Activated T-cell treated with anti-CD3 and anti-CD28 coated beads, Interleukin-2, amount 50 U/mL, for 4 hours (primary cell): ENCODE data around the gene TCHP. TPM values are rescaled to one million over a fixed set of nuclear protein-coding genes. Genes with fewer than 3 reads are reported as not detected.
"Not testable (repeated sequence)": the region's sequence is repeated elsewhere in the genome, so short reads cannot be mapped to it uniquely, and the experiment has no call there.

ENCODE experiments used
- ATAC-seq, 2 donors: fragments of 200-7000 bp; cut with Tn5 transposase; one replicate each; pipeline ENCODE4 v1.10.0; 2021
- DNase-seq: peaks from one replicate; pipeline ENCODE4 v3.0.0-alpha.2; 2020
- H3K27me3 Mint-ChIP-seq: one replicate; pipeline ENCODE4 v1.8.0; 2021; ENCODE audit warnings: low read depth, mixed read lengths
- H3K36me3 Mint-ChIP-seq: one replicate; pipeline ENCODE4 v1.8.0; 2022; ENCODE audit warnings: mixed read lengths; ENCODE audit not compliant: insufficient read depth
- H3K4me1 Mint-ChIP-seq: one replicate; pipeline ENCODE4 v1.8.0; 2021; ENCODE audit warnings: low read depth, mixed read lengths
- H3K4me3 Mint-ChIP-seq: one replicate; pipeline ENCODE4 v1.8.0; 2021; ENCODE audit warnings: mild to moderate bottlenecking, moderate library complexity, mixed read lengths
- H3K9me3 Mint-ChIP-seq: one replicate; pipeline ENCODE4 v1.8.0; 2021; ENCODE audit warnings: mixed read lengths
- total RNA-seq, 3 donors: library from RNA; stranded (reverse); gene quantifications; one replicate each; pipeline ENCODE4 v1.2.1, GENCODE V29; 2021

TCHP gene, protein sequence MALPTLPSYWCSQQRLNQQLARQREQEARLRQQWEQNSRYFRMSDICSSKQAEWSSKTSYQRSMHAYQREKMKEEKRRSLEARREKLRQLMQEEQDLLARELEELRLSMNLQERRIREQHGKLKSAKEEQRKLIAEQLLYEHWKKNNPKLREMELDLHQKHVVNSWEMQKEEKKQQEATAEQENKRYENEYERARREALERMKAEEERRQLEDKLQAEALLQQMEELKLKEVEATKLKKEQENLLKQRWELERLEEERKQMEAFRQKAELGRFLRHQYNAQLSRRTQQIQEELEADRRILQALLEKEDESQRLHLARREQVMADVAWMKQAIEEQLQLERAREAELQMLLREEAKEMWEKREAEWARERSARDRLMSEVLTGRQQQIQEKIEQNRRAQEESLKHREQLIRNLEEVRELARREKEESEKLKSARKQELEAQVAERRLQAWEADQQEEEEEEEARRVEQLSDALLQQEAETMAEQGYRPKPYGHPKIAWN
- 10 to 100 TPM; 25.4 to 27.9 (median 25.4) TPM for total RNA-seq

DNA sequence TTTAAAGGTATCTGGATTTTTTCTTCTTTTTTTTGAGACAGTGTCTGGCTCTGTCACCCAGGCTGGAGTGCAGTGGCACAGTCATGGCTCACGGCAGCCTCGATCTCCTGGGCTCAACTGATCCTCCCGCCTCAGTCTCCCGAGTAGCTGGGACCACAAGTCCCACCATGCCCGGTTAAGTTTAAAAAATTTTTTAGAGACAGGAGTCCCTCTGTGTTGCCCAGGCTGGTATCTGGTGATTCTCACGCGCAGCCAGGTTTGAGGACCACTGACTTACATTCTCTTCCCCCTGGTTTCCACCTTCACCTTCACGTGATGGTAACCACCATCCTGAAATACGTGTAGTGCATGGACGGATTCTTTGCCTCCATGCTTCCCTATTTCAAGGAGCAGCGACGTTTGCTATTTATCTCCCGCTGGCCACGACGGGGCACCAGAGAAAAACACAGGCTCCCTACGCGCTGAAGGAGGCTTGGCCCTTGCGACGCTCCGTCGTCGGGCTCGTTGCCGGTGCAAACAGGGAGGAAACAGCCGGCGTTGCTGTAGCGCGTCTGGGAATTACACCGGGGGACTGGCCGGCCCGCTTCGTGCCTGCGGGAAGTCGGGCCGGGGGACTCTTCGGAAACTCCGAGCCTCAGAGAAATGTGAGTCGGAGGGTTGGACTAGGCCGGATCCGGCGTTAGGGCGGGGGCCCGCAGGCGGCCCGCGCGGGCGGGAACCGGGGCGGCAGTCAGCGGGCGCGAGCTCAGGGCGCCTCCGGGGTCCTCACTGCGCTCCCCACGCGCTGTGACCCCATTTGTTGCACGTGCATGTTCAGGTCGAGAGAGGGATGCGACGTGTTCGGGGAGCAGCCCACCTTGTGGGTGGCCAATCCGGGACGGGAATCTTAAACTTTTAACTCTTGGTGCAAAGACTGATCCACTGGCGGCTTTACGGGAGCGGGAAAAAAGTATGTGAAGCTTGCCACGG, at the start of gene TCHP:
Gene TCHP (plus strand): TSS at position 492 of the 969 bp plus-strand sequence. CDS start 2,753 bp downstream, outside the sequence.
- Mint-ChIP-seq H3K9me3 (no peaks in the 10 kb centered on the region), H3K36me3 (peaks cover 15% of the 10 kb centered on the region), H3K4me1 (peaks cover 19% of the 10 kb centered on the region), H3K4me3 (peak within 1 kb of the TSS; percentile 95), H3K27me3 (no peaks in the 10 kb centered on the region)
- ATAC-seq (peak; percentile 88 to 89), DNase-seq (peak; percentile 67)

DNA sequence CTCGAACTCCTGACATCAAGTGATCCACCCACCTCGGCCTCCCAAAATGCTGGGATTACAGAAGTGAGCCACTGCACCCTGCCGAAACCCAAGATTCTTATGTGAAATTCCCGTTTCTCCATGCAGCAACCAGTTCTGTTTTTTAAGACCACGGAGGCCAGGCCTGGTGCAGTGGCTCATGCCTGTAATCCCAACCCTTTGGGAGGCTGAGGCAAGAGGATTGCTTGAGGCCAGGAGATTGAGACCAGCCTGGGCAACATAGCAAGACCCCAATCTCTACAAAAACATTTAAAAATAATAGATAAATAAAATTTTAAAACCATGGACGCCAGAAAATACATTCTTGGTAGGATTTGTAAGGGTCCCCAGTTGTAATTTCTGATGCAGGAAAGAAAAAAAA, 49.6 kb upstream of the TCHP start:
- H3K9me3 Mint-ChIP-seq, H3K27me3 Mint-ChIP-seq: not testable (repeated sequence)

DNA sequence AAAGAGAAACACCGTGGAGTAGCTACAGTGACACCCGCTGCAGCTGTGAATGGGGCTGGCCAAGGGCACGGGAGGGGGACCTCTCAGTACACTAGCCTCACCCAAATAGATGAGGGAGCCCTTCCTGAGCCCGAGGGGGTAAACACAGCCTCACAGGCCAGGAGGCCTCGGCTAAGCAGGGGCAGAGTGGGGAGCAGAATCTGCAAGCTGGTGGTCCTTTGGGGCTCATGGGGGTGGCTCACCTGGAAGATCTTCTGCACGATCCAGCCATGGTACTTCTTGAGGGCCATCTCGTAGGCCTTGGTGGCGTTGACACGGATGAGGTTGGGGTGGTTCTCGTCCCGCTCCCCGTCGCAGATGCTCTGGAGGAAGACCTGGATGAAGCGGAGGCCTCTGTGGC, 44.7 kb upstream of the TCHP start:
- H3K4me1 Mint-ChIP-seq, result peaks cover 2% of the 10 kb centered on the region
- ATAC-seq (no peak), DNase-seq (no peak)
- no peaks in the 10 kb centered on the region for H3K9me3 Mint-ChIP-seq
- no peak overlapping the region for H3K4me3 Mint-ChIP-seq
- H3K36me3 Mint-ChIP-seq, result peaks cover 18% of the 10 kb centered on the region
- H3K27me3 Mint-ChIP-seq, result no peaks in the 10 kb centered on the region

More for the DNA sequence above, 49.6 kb upstream of the TCHP start:
- not testable (repeated sequence) for H3K36me3 Mint-ChIP-seq, DNase-seq, ATAC-seq, H3K4me1 Mint-ChIP-seq, H3K4me3 Mint-ChIP-seq

DNA sequence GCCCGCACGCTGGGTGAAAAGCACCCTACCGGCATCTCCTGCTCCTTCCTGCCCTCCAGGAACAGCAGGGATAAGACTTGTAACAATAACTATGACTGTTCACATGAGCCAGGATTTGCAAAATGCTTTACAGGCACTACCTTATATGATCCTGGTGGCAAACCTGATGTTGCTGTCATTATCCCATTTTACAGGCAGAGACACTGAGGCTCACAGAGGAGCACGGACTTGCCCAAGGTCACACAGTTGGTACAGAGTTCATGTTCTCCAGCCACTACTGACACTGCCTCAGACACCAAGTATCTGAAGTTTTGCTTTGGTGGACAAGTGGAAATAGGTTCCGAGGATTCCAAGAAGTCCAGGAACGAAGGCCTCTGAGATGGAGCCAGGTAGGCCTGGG, 42.4 kb upstream of the TCHP start:
- ATAC-seq (no peak), DNase-seq (no peak)
- Mint-ChIP-seq H3K4me3 (no peak overlapping the region), H3K4me1 (peaks cover 2% of the 10 kb centered on the region), H3K9me3 (no peaks in the 10 kb centered on the region), H3K36me3 (peaks cover 14% of the 10 kb centered on the region), H3K27me3 (no peaks in the 10 kb centered on the region)

DNA sequence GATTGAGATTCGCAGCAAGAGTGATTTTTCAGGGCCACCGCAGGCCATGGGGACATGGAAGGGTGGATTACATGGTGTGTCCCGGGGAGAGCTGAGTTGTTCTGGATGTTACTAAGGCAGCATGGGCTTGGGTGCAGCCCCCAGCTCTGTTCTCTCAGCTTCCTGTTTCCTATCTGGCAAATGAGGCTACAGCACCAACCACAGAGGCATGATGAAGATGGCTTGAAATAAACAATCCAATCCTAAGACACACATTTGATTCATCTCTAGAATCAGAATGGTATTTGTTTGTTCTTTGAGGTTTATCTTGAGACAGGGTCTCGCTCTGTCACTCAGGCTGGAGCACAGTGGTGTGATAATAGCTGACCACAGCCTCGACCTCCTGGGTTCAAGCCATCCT, 41.3 kb upstream of the TCHP start:
- Mint-ChIP-seq H3K4me1 (peaks cover 5% of the 10 kb centered on the region), H3K27me3 (no peaks in the 10 kb centered on the region), H3K4me3 (no peak overlapping the region), H3K36me3 (peaks cover 14% of the 10 kb centered on the region), H3K9me3 (no peaks in the 10 kb centered on the region)
- ATAC-seq, result no peak
- no peak for DNase-seq

DNA sequence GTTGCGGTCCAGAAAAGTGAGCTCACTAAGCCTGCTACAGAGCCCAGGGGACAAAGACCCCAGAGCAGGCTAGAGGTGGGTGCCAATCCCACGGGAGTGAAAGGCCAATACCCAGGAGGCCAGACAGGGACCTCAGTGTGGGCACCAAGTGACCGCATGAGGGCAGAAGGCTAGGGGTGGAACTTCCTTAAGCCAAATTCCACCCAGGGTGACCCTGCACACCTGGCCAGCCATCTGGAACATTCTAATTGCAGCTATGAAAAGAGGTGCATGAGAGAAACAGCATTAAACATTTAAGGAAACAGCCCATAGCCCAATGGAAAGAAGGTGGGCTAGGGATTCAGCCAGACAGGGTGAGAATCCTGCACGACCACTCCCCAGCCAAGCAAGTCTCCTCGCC, 39.1 kb upstream of the TCHP start:
- Mint-ChIP-seq H3K27me3 (no peaks in the 10 kb centered on the region), H3K36me3 (peaks cover 14% of the 10 kb centered on the region), H3K4me1 (peaks cover 22% of the 10 kb centered on the region), H3K4me3 (no peak overlapping the region), H3K9me3 (no peaks in the 10 kb centered on the region)
- ATAC-seq, result no peak
- DNase-seq, result no peak

DNA sequence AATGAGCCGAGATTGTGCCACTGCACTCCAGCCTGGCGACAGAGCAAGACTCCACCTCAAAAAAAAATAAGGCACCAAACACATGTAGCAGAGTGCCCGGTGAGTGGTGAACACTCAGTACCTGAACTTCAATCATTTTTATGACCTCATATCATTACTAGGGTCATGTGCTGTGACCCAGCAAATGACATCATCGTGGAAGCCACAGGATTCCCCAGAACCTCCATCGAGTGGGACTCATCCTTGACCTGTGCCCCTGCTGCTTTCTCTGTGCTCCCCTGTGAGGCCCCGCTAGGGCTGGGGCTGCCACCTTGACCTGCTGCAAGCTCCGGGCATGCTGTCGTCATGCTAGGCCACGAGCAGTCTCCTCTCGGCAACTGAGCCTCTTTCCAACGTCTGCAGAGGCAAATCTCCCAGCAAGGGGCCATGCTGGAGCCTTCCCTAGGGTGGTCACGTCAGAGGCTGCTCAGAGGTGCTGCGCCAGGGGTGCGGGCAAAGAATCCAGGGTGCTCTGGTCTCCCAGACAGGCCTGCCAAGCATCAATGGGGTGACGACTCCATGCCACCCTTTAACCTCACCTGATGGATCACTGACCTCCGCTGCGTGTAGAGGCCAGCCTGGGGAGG, 38.3 kb upstream of the TCHP start:
- H3K4me1 Mint-ChIP-seq, result peaks cover 25% of the 10 kb centered on the region
- H3K9me3 Mint-ChIP-seq, result no peaks in the 10 kb centered on the region
- H3K4me3 Mint-ChIP-seq, result no peak overlapping the region
- H3K27me3 Mint-ChIP-seq, result no peaks in the 10 kb centered on the region
- H3K36me3 Mint-ChIP-seq, result peaks cover 14% of the 10 kb centered on the region
- no peak for DNase-seq
- no peak for ATAC-seq

DNA sequence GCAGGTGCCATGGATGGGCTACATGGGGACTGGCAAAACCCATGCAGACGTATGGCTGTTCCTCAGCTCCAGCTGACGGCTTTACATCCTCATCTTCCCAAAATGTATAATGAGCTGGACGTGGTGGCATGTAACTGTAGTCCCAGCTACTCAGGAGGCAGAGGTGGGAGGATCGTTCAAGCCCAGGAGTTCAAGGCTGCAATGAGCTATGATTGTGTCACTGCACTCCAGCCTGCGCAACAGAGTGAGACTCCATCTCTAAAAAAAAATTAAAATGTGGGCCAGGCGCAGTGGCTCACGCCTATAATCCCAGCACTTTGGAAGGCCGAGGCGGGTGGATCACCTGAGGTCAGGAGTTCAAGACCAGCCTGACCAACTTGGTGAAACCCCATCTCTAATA, 37.6 kb upstream of the TCHP start:
- DNase-seq, H3K4me3 Mint-ChIP-seq, H3K27me3 Mint-ChIP-seq, H3K9me3 Mint-ChIP-seq, ATAC-seq: not testable (repeated sequence)
- peaks cover 12% of the 10 kb centered on the region for H3K36me3 Mint-ChIP-seq
- H3K4me1 Mint-ChIP-seq, result peaks cover 25% of the 10 kb centered on the region

DNA sequence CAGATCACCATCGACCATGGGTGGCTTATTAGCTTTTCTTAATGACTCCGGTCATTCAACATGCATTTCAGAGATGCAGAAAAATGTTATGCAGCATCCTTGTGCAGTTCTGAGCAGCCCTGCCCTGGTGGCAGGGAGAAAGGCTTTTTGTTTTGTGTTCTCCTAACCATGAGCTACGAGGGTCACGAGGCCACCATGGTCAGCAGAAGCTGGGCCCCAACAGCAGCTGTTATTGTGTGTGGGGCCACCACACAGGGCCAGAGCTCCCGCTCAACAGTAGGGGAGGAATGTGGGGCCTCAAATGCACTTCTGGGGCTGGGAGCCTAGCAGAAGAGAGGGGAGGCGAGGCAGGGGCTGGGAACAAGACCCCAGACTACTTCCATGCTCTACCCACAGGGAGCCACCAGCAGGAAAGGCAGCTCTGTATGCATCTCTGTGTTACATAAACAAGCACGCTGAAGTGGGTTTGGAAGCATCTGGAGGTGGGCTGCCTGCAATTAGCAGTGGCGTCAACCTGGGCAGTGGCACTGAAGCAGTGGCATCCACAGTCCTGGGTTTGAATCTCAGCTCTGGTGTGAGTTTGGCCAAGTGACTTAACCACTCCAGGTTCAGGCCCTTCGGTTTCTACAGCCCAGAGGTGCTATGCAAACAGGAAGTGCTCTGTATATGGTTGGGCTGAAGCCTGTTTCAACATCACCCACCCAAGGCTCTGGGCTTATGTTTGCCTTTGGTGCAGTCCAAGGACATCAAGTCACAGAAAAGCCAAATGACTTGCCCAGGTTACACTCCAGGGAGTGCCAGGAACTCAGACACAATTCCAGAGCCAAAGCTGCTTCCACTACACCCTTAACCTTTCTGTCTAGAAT, 36.0 kb upstream of the TCHP start:
- no peaks in the 10 kb centered on the region for H3K9me3 Mint-ChIP-seq
- ATAC-seq (peak in 1 of 2 donors; percentile 32), DNase-seq (no peak)
- H3K4me1 Mint-ChIP-seq, result peaks cover 25% of the 10 kb centered on the region
- no peak overlapping the region for H3K4me3 Mint-ChIP-seq
- no peaks in the 10 kb centered on the region for H3K27me3 Mint-ChIP-seq
- peaks cover 7% of the 10 kb centered on the region for H3K36me3 Mint-ChIP-seq

DNA sequence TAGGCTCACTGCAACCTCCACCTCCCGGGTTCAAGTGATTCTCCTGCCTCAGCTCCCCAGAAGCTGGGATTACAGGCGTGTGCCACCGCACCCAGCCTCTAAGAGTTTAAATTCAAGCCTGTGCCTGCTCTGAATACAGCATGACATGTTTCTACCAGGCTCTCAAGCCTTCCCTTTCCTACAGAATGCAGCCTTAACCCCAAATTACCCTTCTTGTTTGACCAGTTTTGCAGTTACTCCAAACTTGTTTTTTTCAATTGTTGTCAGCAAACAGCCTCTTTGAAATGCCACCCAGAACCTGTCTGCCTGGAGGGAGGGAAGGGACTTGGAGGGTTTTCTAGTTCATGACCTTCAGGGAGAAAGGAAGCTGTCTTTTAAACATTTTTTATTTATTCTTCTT, 35.2 kb upstream of the TCHP start:
- Mint-ChIP-seq H3K4me1 (peaks cover 25% of the 10 kb centered on the region), H3K9me3 (no peaks in the 10 kb centered on the region), H3K27me3 (no peaks in the 10 kb centered on the region), H3K36me3 (peaks cover 7% of the 10 kb centered on the region), H3K4me3 (no peak overlapping the region)
- DNase-seq (no peak), ATAC-seq (no peak)

DNA sequence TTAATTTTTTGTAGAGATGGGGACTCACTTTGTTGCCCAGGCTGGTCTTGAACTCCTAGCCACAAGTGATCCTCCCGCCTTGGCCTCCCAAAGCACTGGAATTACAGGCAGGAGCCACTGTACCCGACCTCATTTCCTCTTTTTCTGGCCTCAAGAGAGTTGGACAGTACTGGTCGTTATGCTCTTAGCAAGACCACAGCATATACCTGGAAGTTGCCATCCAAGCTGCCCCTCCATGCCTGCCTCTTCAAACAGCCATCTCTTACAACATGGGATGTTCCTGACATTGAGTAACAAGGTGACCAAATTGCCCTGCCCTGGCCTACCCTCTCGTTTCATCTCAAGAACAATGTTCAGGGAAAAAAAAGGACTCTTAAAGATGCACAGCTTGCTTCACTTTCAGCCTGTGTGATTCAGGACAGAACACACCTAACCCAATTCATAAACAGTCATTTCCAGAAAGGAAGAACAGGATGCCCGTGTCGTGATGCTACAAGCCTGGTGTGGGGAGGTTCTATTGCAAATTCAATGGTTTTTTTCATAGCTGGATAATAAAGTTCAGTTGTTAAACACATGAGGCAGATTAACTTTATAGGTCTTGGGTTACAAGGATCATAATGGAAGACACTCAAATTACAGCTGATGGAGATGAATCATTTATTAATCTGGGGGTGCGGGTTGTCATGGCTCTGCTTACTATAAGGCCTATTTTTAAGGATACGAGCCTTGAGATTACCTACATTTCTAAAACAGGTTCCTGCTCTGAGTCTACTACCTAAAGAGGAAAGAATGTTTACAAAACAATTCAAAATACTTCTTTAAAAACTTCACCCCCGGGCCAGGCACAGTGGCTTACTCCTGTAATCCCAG, 31.7 kb upstream of the TCHP start:
- H3K27me3 Mint-ChIP-seq, result no peaks in the 10 kb centered on the region
- H3K4me1 Mint-ChIP-seq, result peaks cover 31% of the 10 kb centered on the region
- no peak overlapping the region for H3K4me3 Mint-ChIP-seq
- DNase-seq (no peak), ATAC-seq (no peak)
- H3K36me3 Mint-ChIP-seq, result peaks cover 13% of the 10 kb centered on the region
- no peaks in the 10 kb centered on the region for H3K9me3 Mint-ChIP-seq

DNA sequence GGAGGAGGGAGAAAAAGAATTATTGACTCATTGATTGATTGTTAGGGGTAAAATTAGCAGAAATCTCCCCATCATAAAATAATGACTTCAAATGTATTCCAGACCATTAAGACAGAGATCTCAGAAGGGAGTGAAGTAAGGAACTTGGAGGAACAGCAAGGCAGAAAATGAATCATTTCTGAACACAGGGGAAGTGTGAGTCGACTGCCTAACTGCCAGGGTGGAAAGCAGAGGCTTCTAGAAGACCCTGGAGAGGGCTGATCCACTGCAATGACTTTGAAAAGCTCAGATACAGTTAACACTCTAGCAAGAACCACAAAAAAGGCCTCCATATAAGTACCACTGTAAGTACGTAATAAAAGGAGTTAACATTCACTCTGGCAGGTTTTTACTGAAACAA, 29.4 kb upstream of the TCHP start:
- ATAC-seq, result no peak
- no peaks in the 10 kb centered on the region for H3K27me3 Mint-ChIP-seq
- H3K4me3 Mint-ChIP-seq, result no peak overlapping the region
- peaks cover 15% of the 10 kb centered on the region for H3K36me3 Mint-ChIP-seq
- no peaks in the 10 kb centered on the region for H3K9me3 Mint-ChIP-seq
- DNase-seq, result no peak
- peaks cover 21% of the 10 kb centered on the region for H3K4me1 Mint-ChIP-seq
